HG03066 (cell line): ENCODE measurements around the gene ACO1.

Experiments
- ATAC-seq: cut with Tn5 transposase; IDR thresholded peaks from one replicate; pipeline ENCODE4 v1.9.1; 2021; ENCODE audit warnings: low read depth; ENCODE audit not compliant: unreplicated experiment

ACO1 gene

GRCh38 chr9:32414856-32415255 lies 30.4 kb downstream of the ACO1 start:
- ATAC-seq: no peak

GRCh38 chr9:32419921-32420320 lies 35.5 kb downstream of the ACO1 start:
- no peak for ATAC-seq

- no peak for ATAC-seq
Observed at GRCh38 chr9:32422237-32422806, 37.9 kb downstream of the ACO1 start.

GRCh38 chr9:32423371-32423770 lies 38.9 kb downstream of the ACO1 start:
- no peak for ATAC-seq

- no peak for ATAC-seq
Observed at GRCh38 chr9:32424616-32425015, 40.2 kb downstream of the ACO1 start.

- ATAC-seq: no peak
Observed at GRCh38 chr9:32426278-32426939, 42.0 kb downstream of the ACO1 start.

- ATAC-seq: no peak
Observed at GRCh38 chr9:32427111-32427873, 42.8 kb downstream of the ACO1 start.

GRCh38 chr9:32430720-32431119 lies 46.3 kb downstream of the ACO1 start:
- no peak for ATAC-seq

- ATAC-seq: no peak
Observed at GRCh38 chr9:32431196-32431595, 46.8 kb downstream of the ACO1 start.

- no peak for ATAC-seq
Observed at GRCh38 chr9:32431940-32432555, 47.6 kb downstream of the ACO1 start.

- ATAC-seq: no peak
Observed at GRCh38 chr9:32434892-32435291, 50.4 kb downstream of the ACO1 start.

GRCh38 chr9:32441678-32442077 lies 57.2 kb downstream of the ACO1 start:
- no peak for ATAC-seq

GRCh38 chr9:32442433-32442832 lies 58.0 kb downstream of the ACO1 start:
- no peak for ATAC-seq

GRCh38 chr9:32449969-32450368 lies 65.5 kb downstream of the ACO1 start:
- no peak for ATAC-seq

GRCh38 chr9:32454280-32454679 lies 69.8 kb downstream of the ACO1 start:
- ATAC-seq: no peak

GRCh38 chr9:32455738-32456137 lies 71.3 kb downstream of the ACO1 start:
- no peak for ATAC-seq

GRCh38 chr9:32456564-32456963 lies 72.1 kb downstream of the ACO1 start:
- ATAC-seq: no peak

- ATAC-seq: no peak
Observed at GRCh38 chr9:32463500-32464293, 79.3 kb downstream of the ACO1 start.

GRCh38 chr9:32468740-32469139 lies 84.3 kb downstream of the ACO1 start:
- ATAC-seq: no peak

GRCh38 chr9:32472344-32472743 lies 87.9 kb downstream of the ACO1 start:
- no peak for ATAC-seq

- no peak for ATAC-seq
Observed at GRCh38 chr9:32483343-32483742, 98.9 kb downstream of the ACO1 start.
